Measurements from ENCODE around the gene ANTXR1.
A peak's percentile ranks its signal among the peaks of the same experiment; 100 is the strongest.

Gene ANTXR1

GRCh38 chr2:69157441-69157840 is 144.5 kb downstream of the ANTXR1 start:
- no peak for DNase-seq (ENCODE audit: low read depth)
- no peak for TF ChIP-seq CTCF (conservative IDR thresholded peaks at IDR 0.05; ENCODE audit: low read depth, low read length)

GRCh38 chr2:69159986-69160385 is 147.0 kb downstream of the ANTXR1 start:
- H3K4me3 ChIP-seq (ENCODE audit: low read length) = no peak overlapping the region
- TF ChIP-seq CTCF (conservative IDR thresholded peaks at IDR 0.05; ENCODE audit: low read depth, low read length) = no peak
- DNase-seq (ENCODE audit: low read depth) = no peak

More at GRCh38 chr2:69157441-69157840, 144.5 kb downstream of the ANTXR1 start:
- no peak overlapping the region for H3K4me3 ChIP-seq (ENCODE audit: low read length)

- DNase-seq (ENCODE audit: low read depth) = no peak
- no peak for TF ChIP-seq CTCF (conservative IDR thresholded peaks at IDR 0.05; ENCODE audit: low read depth, low read length)
- H3K4me3 ChIP-seq (ENCODE audit: low read length) = no peak overlapping the region
These were observed 149.1 kb downstream of the ANTXR1 start for GRCh38 chr2:69162057-69162456.

GRCh38 chr2:69163109-69163508 is 150.1 kb downstream of the ANTXR1 start:
- DNase-seq (ENCODE audit: low read depth) = peak; percentile 96
- H3K4me3 ChIP-seq (ENCODE audit: low read length) = no peak overlapping the region
- no peak for TF ChIP-seq CTCF (conservative IDR thresholded peaks at IDR 0.05; ENCODE audit: low read depth, low read length)

GRCh38 chr2:69163556-69163955 is 150.6 kb downstream of the ANTXR1 start:
- TF ChIP-seq CTCF (conservative IDR thresholded peaks at IDR 0.05; ENCODE audit: low read depth, low read length) = no peak
- no peak overlapping the region for H3K4me3 ChIP-seq (ENCODE audit: low read length)

GRCh38 chr2:69164061-69164778 is 151.2 kb downstream of the ANTXR1 start:
- H3K4me3 ChIP-seq (ENCODE audit: low read length) = no peak overlapping the region
- no peak for TF ChIP-seq CTCF (conservative IDR thresholded peaks at IDR 0.05; ENCODE audit: low read depth, low read length)
- peak; percentile 93 for DNase-seq (ENCODE audit: low read depth)

More at GRCh38 chr2:69163556-69163955, 150.6 kb downstream of the ANTXR1 start:
- no peak for DNase-seq (ENCODE audit: low read depth)

Measured in retinal pigment epithelial cell (primary cell).